Mesodermal cell (in vitro differentiated cells): ENCODE measurements around the gene KMT5B.

Experiments used
- H3K27ac ChIP-seq: 2 replicates; pipeline ENCODE4 v1.7.0; 2013; ENCODE audit warnings: mild to moderate bottlenecking, low read depth, low read length, moderate library complexity; ENCODE audit not compliant: severe bottlenecking
- H3K36me3 ChIP-seq: 2 replicates; pipeline ENCODE4 v1.7.1; 2013; ENCODE audit warnings: mild to moderate bottlenecking, low read length, moderate library complexity; ENCODE audit not compliant: control insufficient read depth, insufficient read depth
- H3K4me1 ChIP-seq: one replicate; pipeline ENCODE4 v1.7.1; 2013; ENCODE audit warnings: mild to moderate bottlenecking, low read length; ENCODE audit not compliant: insufficient read depth, control insufficient read depth, poor library complexity, severe bottlenecking
- H3K4me3 ChIP-seq: 2 replicates; pipeline ENCODE4 v1.7.0; 2013; ENCODE audit warnings: low read length, control low read depth, mild to moderate bottlenecking; ENCODE audit not compliant: insufficient read depth, poor library complexity, severe bottlenecking; ENCODE audit errors: extremely low read depth
- H3K9me3 ChIP-seq: 2 replicates; pipeline ENCODE4 v1.7.1; 2013; ENCODE audit warnings: mild to moderate bottlenecking, low read length, moderate library complexity; ENCODE audit not compliant: control insufficient read depth
- whole genome bisulfite sequencing, 2 experiments: methylation state at CpG; one replicate each; pipeline ENCODE4 v1.1.5; 2013; ENCODE audit warnings: missing lambda C conversion rate in 2 of 2; ENCODE audit not compliant: insufficient coverage in 2 of 2; 5-methylcytosine and 5-hydroxymethylcytosine counted together

Gene KMT5B

GRCh38 chr11:68181719-68182451, 31.2 kb downstream of the KMT5B start:
- no peaks in the 10 kb centered on the region for H3K9me3 ChIP-seq
- H3K4me1 ChIP-seq: no peaks in the 10 kb centered on the region
- H3K36me3 ChIP-seq: peaks cover 62% of the 10 kb centered on the region
- no peak overlapping the region for H3K4me3 ChIP-seq
- H3K27ac ChIP-seq: no peak overlapping the region
- WGBS, 2 experiments: 91 to 95% methylated on average over 4 to 5 of the region's 7 CpGs

GRCh38 chr11:68179847-68180246, 33.2 kb downstream of the KMT5B start:
- no peak overlapping the region for H3K4me3 ChIP-seq
- no peak overlapping the region for H3K27ac ChIP-seq
- no CpG with 5 or more reads among the region's 2 CpGs for WGBS, 2 experiments
- no peaks in the 10 kb centered on the region for H3K4me1 ChIP-seq
- peaks cover 61% of the 10 kb centered on the region for H3K36me3 ChIP-seq
- H3K9me3 ChIP-seq: no peaks in the 10 kb centered on the region

- H3K36me3 ChIP-seq: peaks cover 72% of the 10 kb centered on the region
- 100% methylated on average over 1 to 4 of the region's 5 CpGs for WGBS, 2 experiments
Observed at GRCh38 chr11:68177877-68178276, 35.2 kb downstream of the KMT5B start.

GRCh38 chr11:68173926-68174325, 39.2 kb downstream of the KMT5B start:
- Histone ChIP-seq H3K4me3 (no peak overlapping the region), H3K4me1 (no peaks in the 10 kb centered on the region), H3K36me3 (peaks cover 87% of the 10 kb centered on the region), H3K9me3 (no peaks in the 10 kb centered on the region), H3K27ac (no peak overlapping the region)
- 90 to 91% methylated on average over 4 of the region's 4 CpGs for WGBS, 2 experiments

More at GRCh38 chr11:68177877-68178276, 35.2 kb downstream of the KMT5B start:
- no peak overlapping the region for H3K4me3 ChIP-seq
- no peaks in the 10 kb centered on the region for H3K9me3 ChIP-seq
- no peak overlapping the region for H3K27ac ChIP-seq
- H3K4me1 ChIP-seq: no peaks in the 10 kb centered on the region

- Histone ChIP-seq H3K36me3 (peaks cover 95% of the 10 kb centered on the region), H3K27ac (no peak overlapping the region)
Observed at GRCh38 chr11:68169442-68169841, 43.7 kb downstream of the KMT5B start.

GRCh38 chr11:68168694-68169093, 44.4 kb downstream of the KMT5B start:
- H3K9me3 ChIP-seq: no peaks in the 10 kb centered on the region
- no peaks in the 10 kb centered on the region for H3K4me1 ChIP-seq
- no peak overlapping the region for H3K4me3 ChIP-seq
- peaks cover 94% of the 10 kb centered on the region for H3K36me3 ChIP-seq
- WGBS, 2 experiments: 82 to 100% methylated on average over 5 of the region's 5 CpGs
- no peak overlapping the region for H3K27ac ChIP-seq

More at GRCh38 chr11:68169442-68169841, 43.7 kb downstream of the KMT5B start:
- Histone ChIP-seq H3K4me3 (no peak overlapping the region), H3K9me3 (no peaks in the 10 kb centered on the region), H3K4me1 (no peaks in the 10 kb centered on the region)

- Histone ChIP-seq H3K4me3 (no peak overlapping the region), H3K27ac (no peak overlapping the region), H3K9me3 (no peaks in the 10 kb centered on the region), H3K4me1 (no peaks in the 10 kb centered on the region), H3K36me3 (peaks cover 94% of the 10 kb centered on the region)
- WGBS, 2 experiments: 100% methylated on average over 4 of the region's 6 CpGs
Observed at GRCh38 chr11:68167474-68167873, 45.6 kb downstream of the KMT5B start.

- H3K4me3 ChIP-seq: no peak overlapping the region
- no peaks in the 10 kb centered on the region for H3K4me1 ChIP-seq
- H3K9me3 ChIP-seq: no peaks in the 10 kb centered on the region
- 93 to 94% methylated on average over 2 to 3 of the region's 4 CpGs for WGBS, 2 experiments
- no peak overlapping the region for H3K27ac ChIP-seq
- peaks cover 94% of the 10 kb centered on the region for H3K36me3 ChIP-seq
Observed at GRCh38 chr11:68166969-68167368, 46.1 kb downstream of the KMT5B start.

GRCh38 chr11:68165601-68166000, 47.5 kb downstream of the KMT5B start:
- no peaks in the 10 kb centered on the region for H3K4me1 ChIP-seq
- no peaks in the 10 kb centered on the region for H3K9me3 ChIP-seq
- peaks cover 90% of the 10 kb centered on the region for H3K36me3 ChIP-seq
- 98 to 100% methylated on average over 4 of the region's 4 CpGs for WGBS, 2 experiments
- H3K4me3 ChIP-seq: no peak overlapping the region
- no peak overlapping the region for H3K27ac ChIP-seq

- Histone ChIP-seq H3K27ac (no peak overlapping the region), H3K4me1 (no peaks in the 10 kb centered on the region), H3K36me3 (peaks cover 78% of the 10 kb centered on the region), H3K4me3 (no peak overlapping the region), H3K9me3 (no peaks in the 10 kb centered on the region)
- WGBS, 2 experiments: 93 to 100% methylated on average over 1 to 2 of the region's 2 CpGs
Observed at GRCh38 chr11:68164437-68164836, 48.7 kb downstream of the KMT5B start.

GRCh38 chr11:68163691-68164090, 49.4 kb downstream of the KMT5B start:
- no peaks in the 10 kb centered on the region for H3K4me1 ChIP-seq
- no peak overlapping the region for H3K4me3 ChIP-seq
- no peak overlapping the region for H3K27ac ChIP-seq
- whole genome bisulfite sequencing, 2 experiments: 85% methylated on average over 11 of the region's 11 CpGs
- H3K9me3 ChIP-seq: no peaks in the 10 kb centered on the region
- H3K36me3 ChIP-seq: peaks cover 75% of the 10 kb centered on the region
